MCF 10A (cell line): Measurements from ENCODE around the gene GFM1. TPM values are rescaled to one million over a fixed set of nuclear protein-coding genes. Genes with fewer than 3 reads are reported as not detected.

ENCODE experiments used
- Bru-seq: library from RNA; stranded (reverse); fragments of 400-500 nt; gene quantifications from one replicate; lab custom pipeline; 2021; lab: Mats Ljungman, UMichigan
- BruChase-seq, 2 experiments: library from RNA; stranded (reverse); fragments of 400-500 nt; gene quantifications; one replicate each; lab custom pipeline; 2021; lab: Mats Ljungman, UMichigan
- BruUV-seq: library from RNA; stranded (reverse); fragments of 400-500 nt; replicated peaks from 2 replicates; lab custom pipeline; 2021; lab: Mats Ljungman, UMichigan
- CTCF ChIA-PET: fragments of 300-600 bp; sonication (Branson Sonifier 250); formaldehyde crosslinking; extraction: SDS; loops from one replicate; lab custom pipeline; 2021; ENCODE audit warnings: antibody characterized with exemption, inconsistent platforms; lab: Yijun Ruan, JAX
- POLR2A ChIA-PET: fragments of 300-600, 350-650 bp; sonication (Branson Sonifier 250); formaldehyde crosslinking; extraction: SDS; loops from one replicate; lab custom pipeline; 2020; ENCODE audit warnings: antibody characterized with exemption, inconsistent platforms; lab: Yijun Ruan, JAX
- DNase-seq: peaks from one replicate; pipeline ENCODE4 v3.0.0-alpha.2; 2018; ENCODE audit not compliant: unreplicated experiment
- H3K27ac Mint-ChIP-seq: one replicate; pipeline ENCODE4 v1.8.0; 2022; ENCODE audit warnings: mild to moderate bottlenecking, low read depth, mixed read lengths; ENCODE audit not compliant: unreplicated experiment
- H3K27me3 Mint-ChIP-seq: one replicate; pipeline ENCODE4 v1.8.0; 2022; ENCODE audit warnings: mixed read lengths; ENCODE audit not compliant: insufficient read depth, unreplicated experiment
- H3K36me3 Mint-ChIP-seq: one replicate; pipeline ENCODE4 v1.8.0; 2022; ENCODE audit warnings: mild to moderate bottlenecking, moderate library complexity, mixed read lengths; ENCODE audit not compliant: insufficient read depth, unreplicated experiment
- H3K4me1 Mint-ChIP-seq: one replicate; pipeline ENCODE4 v1.8.0; 2022; ENCODE audit warnings: mixed read lengths; ENCODE audit not compliant: insufficient read depth, unreplicated experiment
- H3K4me3 Mint-ChIP-seq: one replicate; pipeline ENCODE4 v1.8.0; 2022; ENCODE audit warnings: mild to moderate bottlenecking, moderate library complexity, mixed read lengths; ENCODE audit not compliant: unreplicated experiment
- H3K9me3 Mint-ChIP-seq: one replicate; pipeline ENCODE4 v1.8.0; 2022; ENCODE audit warnings: mixed read lengths; ENCODE audit not compliant: unreplicated experiment
- CTCF ChIP-seq: fragments of 200-600 bp; IDR thresholded peaks from one replicate; pipeline ENCODE4 v1.8.0; 2022; ENCODE audit warnings: antibody characterized with exemption, mild to moderate bottlenecking; ENCODE audit not compliant: unreplicated experiment
- intact Hi-C: fragments of 100-400 bp; cut with micrococcal nuclease; formaldehyde crosslinking; loops from 2 replicates; pipeline ENCODE4 v1.14.1; 2022
- long read RNA-seq: library from polyadenylated mRNA; stranded (forward); transcript quantifications from one replicate; pipeline ENCODE4 v2.0.0, GENCODE V29; 2022
- total RNA-seq: library from RNA; stranded (reverse); gene quantifications from 2 replicates; pipeline ENCODE4 v1.2.3, GENCODE V29; 2022

Gene GFM1
- total RNA-seq (53.9 and 54.1 TPM in 2 replicates), Bru-seq, nascent RNA (percentile 88 among the genes with signal in this experiment), BruChase-seq, experiment 1, labeled RNA remaining after a 6-hour chase (percentile 88 among the genes with signal in this experiment), BruChase-seq, experiment 2, labeled RNA remaining after a 2-hour chase (percentile 80 among the genes with signal in this experiment)
- long read RNA-seq, transcript GFM1-201 (19 exons, 3,453 nt): minor isoform, 11 of 184 reads
- long read RNA-seq, transcript GFM1-210 (18 exons, 3,721 nt): major isoform, 139 of 184 reads
- long read RNA-seq, partial matches to known transcripts: 8 of 184 reads
- long read RNA-seq, other reads (novel, unspliced or antisense): 25 of 184 reads

- peak; percentile 81 for TF ChIP-seq CTCF
- Mint-ChIP-seq H3K36me3 (peaks cover 20% of the 10 kb centered on the region), H3K4me1 (peaks cover 12% of the 10 kb centered on the region), H3K27me3 (no peaks in the 10 kb centered on the region), H3K4me3 (peak within 1 kb of the TSS; percentile 93), H3K9me3 (no peaks in the 10 kb centered on the region), H3K27ac (peak within 1 kb of the TSS; percentile 94)
- ChIA-PET CTCF (interaction anchor here (0.6 to 3.6 kb wide), 30 partner anchors 9 to 1974 kb away, joined by 3 to 52 read pairs (median 4); partner anchors contain the start of genes LXN and MLF1), POLR2A (interaction anchor here (0.5 to 2.1 kb wide), 17 partner anchors 18 to 1767 kb away, joined by 3 to 18 read pairs (median 4); partner anchors contain the start of genes CCNL1, LXN, MFSD1 and MLF1)
- DNase-seq: peak; percentile 96
- no TSS peak for BruUV-seq
- intact Hi-C loops: loop anchor here (2.0 kb wide), 3 partner anchors 74 to 1112 kb away; partner anchors contain the start of gene MLF1
Measured at GRCh38 chr3:158644345-158644908, at the start of gene GFM1. TSS of gene GFM1 (plus strand) at chr3:158644527. CDS start at chr3:158644635, 108 bp downstream.

- ChIA-PET POLR2A (no interaction called here), CTCF (interaction anchor here (0.7 kb wide), 1 partner anchor 432 kb away, joined by 3 read pairs; no protein-coding TSS in a partner anchor)
Measured at GRCh38 chr3:158600787-158601186, 43.5 kb upstream of the GFM1 start.

GRCh38 chr3:158602227-158602626 lies 42.1 kb upstream of the GFM1 start:
- BruUV-seq: no TSS peak
- H3K27me3 Mint-ChIP-seq: no peaks in the 10 kb centered on the region

More at GRCh38 chr3:158600787-158601186, 43.5 kb upstream of the GFM1 start:
- DNase-seq: no peak
- no peak for TF ChIP-seq CTCF
- intact Hi-C loops: no loop called here
- Mint-ChIP-seq H3K27ac (no peak overlapping the region), H3K4me3 (no peak overlapping the region), H3K4me1 (no peaks in the 10 kb centered on the region), H3K9me3 (no peaks in the 10 kb centered on the region), H3K27me3 (no peaks in the 10 kb centered on the region), H3K36me3 (no peaks in the 10 kb centered on the region)
- BruUV-seq: no TSS peak

More at GRCh38 chr3:158602227-158602626, 42.1 kb upstream of the GFM1 start:
- no peaks in the 10 kb centered on the region for H3K9me3 Mint-ChIP-seq
- no peak overlapping the region for H3K4me3 Mint-ChIP-seq
- no peak overlapping the region for H3K27ac Mint-ChIP-seq
- POLR2A ChIA-PET: no interaction called here
- intact Hi-C loops: no loop called here
- DNase-seq: no peak
- no peaks in the 10 kb centered on the region for H3K4me1 Mint-ChIP-seq
- no peak for TF ChIP-seq CTCF
- no peaks in the 10 kb centered on the region for H3K36me3 Mint-ChIP-seq
- CTCF ChIA-PET: no interaction called here
